Transverse colon (tissue), 4 donors: Measurements from ENCODE around the gene LYSMD2.

ENCODE experiments used
- EP300 ChIP-seq: sonication (generic); formaldehyde crosslinking; IDR thresholded peaks from one replicate; pipeline ENCODE4 v1.6.1; 2017; ENCODE audit warnings: antibody characterized with exemption, low read depth
- POLR2A ChIP-seq: fragments of 450-650 bp; IDR thresholded peaks from one replicate; pipeline ENCODE4 v1.6.1; 2016; ENCODE audit warnings: antibody characterized with exemption, mild to moderate bottlenecking, moderate library complexity
- POLR2AphosphoS5 ChIP-seq, 3 donors: sonication (generic); formaldehyde crosslinking; IDR thresholded peaks; one replicate each; pipeline ENCODE4 v1.6.1; 2016; ENCODE audit warnings: antibody characterized with exemption in 3 of 3
- TF ChIP-seq, protein P1 (sequence below), 5 experiments: fragments of 200-600 bp in 3 of 5; fragments of 450-650 bp in 2 of 5; sonication (generic) in 3 of 5; IDR thresholded peaks; 1 replicate in 2 of 5; 2 replicates in 3 of 5; pipeline ENCODE4 v1.5.1; 2016 to 2017; ENCODE audit warnings: antibody characterized with exemption in 5 of 5, inconsistent platforms in 3 of 5, mild to moderate bottlenecking in 2 of 5, moderate library complexity in 1 of 5

DNA sequence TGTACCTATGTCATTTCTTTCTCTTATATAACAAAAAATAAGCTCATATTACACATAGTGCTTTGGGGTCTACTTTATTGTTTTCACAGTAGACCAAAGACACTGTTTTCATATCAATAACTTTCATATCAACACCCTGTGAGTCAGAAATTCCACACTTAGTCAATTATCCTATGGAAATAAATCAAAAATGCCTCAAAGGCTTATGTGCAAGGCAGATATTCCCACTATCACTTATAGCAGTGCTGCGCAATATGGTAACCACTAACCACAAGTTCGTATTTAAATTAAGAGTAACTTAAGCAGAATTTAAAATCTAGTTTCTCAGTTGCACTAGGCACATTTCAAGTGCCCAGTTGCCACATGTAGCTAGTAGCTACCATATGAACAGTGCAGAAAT, 40.3 kb downstream of the LYSMD2 start:
- TF ChIP-seq, protein P1, sequence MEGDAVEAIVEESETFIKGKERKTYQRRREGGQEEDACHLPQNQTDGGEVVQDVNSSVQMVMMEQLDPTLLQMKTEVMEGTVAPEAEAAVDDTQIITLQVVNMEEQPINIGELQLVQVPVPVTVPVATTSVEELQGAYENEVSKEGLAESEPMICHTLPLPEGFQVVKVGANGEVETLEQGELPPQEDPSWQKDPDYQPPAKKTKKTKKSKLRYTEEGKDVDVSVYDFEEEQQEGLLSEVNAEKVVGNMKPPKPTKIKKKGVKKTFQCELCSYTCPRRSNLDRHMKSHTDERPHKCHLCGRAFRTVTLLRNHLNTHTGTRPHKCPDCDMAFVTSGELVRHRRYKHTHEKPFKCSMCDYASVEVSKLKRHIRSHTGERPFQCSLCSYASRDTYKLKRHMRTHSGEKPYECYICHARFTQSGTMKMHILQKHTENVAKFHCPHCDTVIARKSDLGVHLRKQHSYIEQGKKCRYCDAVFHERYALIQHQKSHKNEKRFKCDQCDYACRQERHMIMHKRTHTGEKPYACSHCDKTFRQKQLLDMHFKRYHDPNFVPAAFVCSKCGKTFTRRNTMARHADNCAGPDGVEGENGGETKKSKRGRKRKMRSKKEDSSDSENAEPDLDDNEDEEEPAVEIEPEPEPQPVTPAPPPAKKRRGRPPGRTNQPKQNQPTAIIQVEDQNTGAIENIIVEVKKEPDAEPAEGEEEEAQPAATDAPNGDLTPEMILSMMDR (IDR thresholded peaks at IDR 0.05) = no peak
- TF ChIP-seq POLR2AphosphoS5 (IDR thresholded peaks at IDR 0.05) (no peak), EP300 (no peak), POLR2A (no peak)
